Prostate gland (tissue), 2 donors: ENCODE measurements around the gene NR5A2.
"Not testable (repeated sequence)": the region's sequence is repeated elsewhere in the genome, so short reads cannot be mapped to it uniquely, and the experiment has no call there.

Source experiments
- CTCF ChIP-seq, 4 experiments: fragments of 200-600 bp in 2 of 4; fragments of 450-650 bp in 2 of 4; sonication (generic) in 2 of 4; IDR thresholded peaks; 1 replicate in 3 of 4; 2 replicates in 1 of 4; pipeline ENCODE4 v1.5.1; 2016 to 2019; ENCODE audit warnings: antibody characterized with exemption in 4 of 4, mild to moderate bottlenecking in 2 of 4, moderate library complexity in 2 of 4
- POLR2AphosphoS5 ChIP-seq: sonication (generic); formaldehyde crosslinking; IDR thresholded peaks from one replicate; pipeline ENCODE4 v1.6.1; 2017; ENCODE audit warnings: antibody characterized with exemption

GRCh38 chr1:200187332-200187731 is 159.8 kb downstream of the NR5A2 start:
- not testable (repeated sequence) for TF ChIP-seq CTCF (IDR thresholded peaks at IDR 0.05); POLR2AphosphoS5
